AG04449 (cell line): Measurements from ENCODE around the gene IGDCC3.

Experiments used
- CTCF ChIA-PET: fragments of 350-600 bp; formaldehyde crosslinking; extraction: SDS; loops from one replicate; lab custom pipeline; 2021; ENCODE audit warnings: antibody characterized with exemption; lab: Yijun Ruan, JAX
- POLR2A ChIA-PET: fragments of 400-600, 350-600 bp; formaldehyde crosslinking; extraction: SDS; loops from one replicate; lab custom pipeline; 2020; ENCODE audit warnings: antibody characterized with exemption, inconsistent platforms; lab: Yijun Ruan, JAX
- DNase-seq: peaks from one replicate; pipeline ENCODE4 v3.0.0-alpha.2; 2010; ENCODE audit warnings: low read depth, low spot score
- H3K4me3 ChIP-seq: 2 replicates; pipeline ENCODE4 v1.5.1; 2011; ENCODE audit warnings: low read depth, mild to moderate bottlenecking, control low read depth, low read length
- TF ChIP-seq, protein P1 (sequence below): IDR thresholded peaks from one replicate; pipeline ENCODE4 v1.5.1; 2011; ENCODE audit warnings: mild to moderate bottlenecking, moderate library complexity, low read length, control low read depth, inconsistent platforms; ENCODE audit not compliant: insufficient read depth; ENCODE audit errors: missing control alignments

Gene IGDCC3

DNA sequence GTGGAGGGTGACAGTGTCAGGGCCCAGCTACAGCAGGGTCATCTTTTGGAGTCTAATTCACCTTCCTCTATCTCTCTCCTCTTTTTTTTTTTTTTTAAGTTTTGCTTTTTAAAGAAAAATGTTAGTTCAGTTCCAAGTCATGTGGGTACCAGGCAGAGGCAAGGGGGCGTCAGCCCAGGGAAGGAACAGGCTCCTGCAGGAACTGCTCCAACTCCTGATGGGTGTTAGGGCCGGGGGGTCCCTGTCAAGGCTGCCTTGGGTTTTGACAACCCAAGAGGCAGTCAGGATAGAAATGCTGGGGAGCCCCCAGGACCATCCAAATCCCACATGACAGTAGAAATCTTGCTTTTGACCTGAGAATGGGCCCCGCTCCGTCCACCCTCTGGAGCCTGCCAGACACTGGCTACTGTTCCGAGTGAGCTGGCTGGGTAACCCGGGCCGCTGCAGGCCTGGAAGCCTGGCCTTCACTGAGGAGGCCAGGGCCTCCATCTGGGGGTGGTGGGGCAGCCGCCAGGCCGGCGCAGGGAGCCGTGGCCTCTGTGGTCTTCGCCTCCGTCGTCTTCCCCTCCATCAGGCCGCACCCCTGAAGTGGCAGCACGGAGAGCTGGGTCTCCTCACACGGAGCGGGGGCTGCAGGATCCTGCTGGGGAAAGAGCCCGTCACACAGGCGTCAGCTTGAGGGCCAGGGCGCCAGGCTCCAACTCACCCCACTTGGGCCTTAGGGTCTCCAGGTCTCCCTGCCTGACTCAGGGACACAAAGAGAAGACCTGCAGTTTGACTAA, 49.1 kb downstream of the IGDCC3 start:
- CTCF ChIA-PET: interaction anchor here (1.2 to 4.1 kb wide), 2 partner anchors 7 to 10 kb away, joined by 3 to 23 read pairs; no protein-coding TSS in a partner anchor
- TF ChIP-seq, protein P1, sequence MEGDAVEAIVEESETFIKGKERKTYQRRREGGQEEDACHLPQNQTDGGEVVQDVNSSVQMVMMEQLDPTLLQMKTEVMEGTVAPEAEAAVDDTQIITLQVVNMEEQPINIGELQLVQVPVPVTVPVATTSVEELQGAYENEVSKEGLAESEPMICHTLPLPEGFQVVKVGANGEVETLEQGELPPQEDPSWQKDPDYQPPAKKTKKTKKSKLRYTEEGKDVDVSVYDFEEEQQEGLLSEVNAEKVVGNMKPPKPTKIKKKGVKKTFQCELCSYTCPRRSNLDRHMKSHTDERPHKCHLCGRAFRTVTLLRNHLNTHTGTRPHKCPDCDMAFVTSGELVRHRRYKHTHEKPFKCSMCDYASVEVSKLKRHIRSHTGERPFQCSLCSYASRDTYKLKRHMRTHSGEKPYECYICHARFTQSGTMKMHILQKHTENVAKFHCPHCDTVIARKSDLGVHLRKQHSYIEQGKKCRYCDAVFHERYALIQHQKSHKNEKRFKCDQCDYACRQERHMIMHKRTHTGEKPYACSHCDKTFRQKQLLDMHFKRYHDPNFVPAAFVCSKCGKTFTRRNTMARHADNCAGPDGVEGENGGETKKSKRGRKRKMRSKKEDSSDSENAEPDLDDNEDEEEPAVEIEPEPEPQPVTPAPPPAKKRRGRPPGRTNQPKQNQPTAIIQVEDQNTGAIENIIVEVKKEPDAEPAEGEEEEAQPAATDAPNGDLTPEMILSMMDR: no peak
- DNase-seq: no peak
- POLR2A ChIA-PET: no interaction called here
- H3K4me3 ChIP-seq: no peak overlapping the region

DNA sequence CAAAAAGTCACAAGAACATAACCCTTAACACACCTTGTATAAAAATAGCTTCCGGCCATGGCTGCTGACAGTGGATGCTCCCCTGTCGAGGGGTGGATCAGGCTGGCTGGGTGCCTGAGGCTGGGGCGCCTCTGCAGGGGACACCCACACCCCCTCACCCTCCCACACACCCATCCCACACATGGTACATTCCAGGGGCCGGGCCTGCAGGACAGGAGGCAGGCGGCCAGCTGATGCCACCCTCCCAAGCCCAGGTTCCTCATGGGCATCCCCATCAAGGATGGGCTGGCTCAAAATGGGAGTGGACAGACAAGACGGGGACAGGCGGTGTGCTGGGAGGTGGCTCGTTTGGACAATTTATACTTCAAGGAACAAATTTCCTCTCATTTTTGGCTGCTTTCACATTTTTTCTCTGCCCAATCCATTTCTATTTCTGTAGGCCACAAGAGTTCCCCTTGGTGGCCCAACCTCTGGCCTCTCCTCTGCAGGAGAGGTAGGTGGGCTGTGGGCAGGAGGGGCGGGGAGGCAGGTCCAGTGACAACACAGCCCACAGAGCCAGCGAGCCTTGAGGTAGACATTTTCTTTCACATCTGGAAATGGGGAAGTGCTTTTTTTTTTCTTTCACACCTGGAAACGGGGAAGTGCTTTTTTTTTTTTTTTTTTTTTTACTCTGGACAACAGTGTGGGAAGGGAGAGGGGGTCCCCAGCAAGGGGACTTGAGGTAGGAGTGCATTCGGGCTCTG, 50.0 kb downstream of the IGDCC3 start:
- TF ChIP-seq, protein P1: no peak
- CTCF ChIA-PET: interaction anchor here (1.0 to 16.1 kb wide), 5 partner anchors 9 to 72 kb away, joined by 3 to 652 read pairs (median 12); partner anchors contain the start of gene IGDCC3
- no peak for DNase-seq
- no peak overlapping the region for H3K4me3 ChIP-seq
- POLR2A ChIA-PET: no interaction called here

GRCh38 chr15:65326818-65327217, 51.0 kb downstream of the IGDCC3 start:
- TF ChIP-seq, protein P1: no peak
- CTCF ChIA-PET: interaction anchor here (1.0 to 16.1 kb wide), 6 partner anchors 8 to 73 kb away, joined by 3 to 652 read pairs (median 8); partner anchors contain the start of gene IGDCC3
- no peak for DNase-seq

DNA sequence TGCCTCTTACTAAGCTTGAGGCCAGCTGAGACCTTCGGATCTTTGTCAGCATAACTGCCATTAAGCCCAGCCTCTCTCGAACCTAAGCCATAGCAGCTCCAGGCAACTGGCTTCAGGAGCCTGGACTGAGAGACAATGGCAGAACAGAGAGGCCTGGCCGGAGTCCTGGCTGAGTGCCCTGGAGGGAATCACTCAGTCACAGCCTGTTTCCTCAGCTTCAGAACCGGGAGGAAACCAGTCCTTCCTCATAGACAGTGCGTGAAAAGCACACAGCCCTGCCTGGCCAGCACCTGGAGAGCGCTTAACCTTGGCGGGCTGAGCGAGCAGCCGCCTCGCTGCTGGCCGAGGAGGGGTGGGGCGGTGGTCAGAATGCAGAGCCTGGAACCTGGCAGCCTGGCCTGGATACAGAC, 51.7 kb downstream of the IGDCC3 start:
- TF ChIP-seq, protein P1: no peak
- no peak overlapping the region for H3K4me3 ChIP-seq
- CTCF ChIA-PET: interaction anchor here (1.9 to 16.1 kb wide), 3 partner anchors 10 to 74 kb away, joined by 5 to 652 read pairs (median 12); partner anchors contain the start of gene IGDCC3
- POLR2A ChIA-PET: interaction anchor here (1.5 kb wide), 1 partner anchor 22 kb away, joined by 9 read pairs; the partner anchor contains the start of gene RNU5B-1
- DNase-seq: no peak

More at GRCh38 chr15:65326818-65327217, 51.0 kb downstream of the IGDCC3 start:
- H3K4me3 ChIP-seq: no peak overlapping the region
- POLR2A ChIA-PET: no interaction called here

DNA sequence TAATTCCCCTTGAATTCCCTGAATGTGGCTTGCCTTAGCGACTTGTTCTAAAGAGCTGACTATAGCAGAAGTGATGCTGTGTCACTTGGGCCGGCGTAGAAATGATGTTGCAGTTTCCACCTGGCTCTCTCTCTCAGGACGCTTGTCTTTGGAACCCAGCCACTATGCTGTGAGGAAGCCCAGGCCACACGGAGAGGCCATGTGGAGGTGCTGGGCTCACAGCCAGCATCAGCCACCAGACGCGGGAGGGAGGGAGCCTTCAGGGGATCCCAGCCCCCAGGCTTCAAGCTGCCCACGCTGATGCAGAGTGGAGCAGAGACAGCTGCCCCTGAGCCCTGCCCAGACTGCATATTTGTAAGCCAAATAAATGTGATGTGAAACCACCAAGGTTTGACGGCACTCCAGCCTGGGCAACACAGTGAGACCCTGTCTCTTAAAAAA, 54.7 kb downstream of the IGDCC3 start:
- ChIA-PET POLR2A (interaction anchor here (1.3 kb wide), 1 partner anchor 18 kb away, joined by 6 read pairs; the partner anchor contains the start of gene RNU5B-1), CTCF (interaction anchor here (1.0 to 16.1 kb wide), 6 partner anchors 11 to 76 kb away, joined by 3 to 652 read pairs (median 47); partner anchors contain the start of gene IGDCC3)
- H3K4me3 ChIP-seq: no peak overlapping the region
- TF ChIP-seq, protein P1: no peak
- DNase-seq: no peak
